Heart right ventricle (tissue), 16 donors: ENCODE results near the gene KCTD1. TPM values are rescaled to one million over a fixed set of nuclear protein-coding genes. Genes with fewer than 3 reads are reported as not detected.
"Not testable (repeated sequence)": the region's sequence is repeated elsewhere in the genome, so short reads cannot be mapped to it uniquely, and the experiment has no call there.

ENCODE experiments used
- ATAC-seq, 8 donors: fragments of 200-7000 bp; cut with Tn5 transposase; one replicate each; pipeline ENCODE4 v1.9.1; 2020; ENCODE audit warnings: mild to moderate bottlenecking in 8 of 8, moderate library complexity in 8 of 8, moderate number of reproducible peaks in 1 of 8
- DNase-seq, 2 donors: peaks; one replicate each; pipeline ENCODE4 v3.0.0-alpha.2; 2020
- H3K27ac ChIP-seq, 10 donors: fragments of 200-600 bp; sonication (generic) in 2 of 10; one replicate each; pipeline versions ENCODE4 v1.5.0 to v1.8.0; 2020 to 2022; ENCODE audit warnings: mild to moderate bottlenecking in 3 of 10
- H3K27me3 ChIP-seq, 7 donors: fragments of 200-600 bp; one replicate each; pipeline ENCODE4 v1.8.0; 2021 to 2022; ENCODE audit warnings: mild to moderate bottlenecking in 2 of 7
- H3K36me3 ChIP-seq, 9 donors: fragments of 200-600 bp; sonication (generic) in 1 of 9; one replicate each; pipeline versions ENCODE4 v1.5.0 to v1.8.0; 2020 to 2022; ENCODE audit warnings: mild to moderate bottlenecking in 2 of 9
- H3K4me1 ChIP-seq, 9 donors: fragments of 200-600 bp; sonication (generic) in 1 of 9; one replicate each; pipeline versions ENCODE4 v1.5.0 to v1.8.0; 2020 to 2022; ENCODE audit warnings: mild to moderate bottlenecking in 4 of 9
- H3K4me3 ChIP-seq, 10 donors: fragments of 200-600 bp; sonication (generic) in 2 of 10; one replicate each; pipeline versions ENCODE4 v1.5.0 to v1.8.0; 2020 to 2022; ENCODE audit warnings: mild to moderate bottlenecking in 7 of 10, moderate library complexity in 2 of 10
- H3K9me3 ChIP-seq, 11 donors: fragments of 200-600 bp in 10 of 11; sonication (generic) in 2 of 11; one replicate each; pipeline versions ENCODE4 v1.5.0 to v1.8.0; 2013 to 2022; ENCODE audit warnings: mild to moderate bottlenecking in 2 of 11, control low read depth in 1 of 11, moderate library complexity in 1 of 11
- CTCF ChIP-seq, 9 donors: fragments of 200-600 bp; sonication (generic) in 2 of 9; IDR thresholded peaks; one replicate each; pipeline versions ENCODE4 v1.5.0 to v1.8.0; 2021 to 2022; ENCODE audit warnings: antibody characterized with exemption in 9 of 9, mild to moderate bottlenecking in 5 of 9, moderate library complexity in 1 of 9
- WGBS, 2 donors: extraction: QIAGEN DNeasy Blood & Tissue Kit; methylation state at CpG; one replicate each; pipeline ENCODE4 v1.1.7; 2013; ENCODE audit warnings: inconsistent platforms in 1 of 2; 5-methylcytosine and 5-hydroxymethylcytosine counted together
- intact Hi-C, 10 donors: fragments of 100-400 bp; cut with DNase I; formaldehyde crosslinking; loops; one replicate each; pipeline versions ENCODE4 v1.11.1 to v1.14.2; 2022
- polyA plus RNA-seq, 2 donors: library from polyadenylated mRNA; stranded (reverse); fragments of 200-250 nt; gene quantifications; one replicate each; pipeline ENCODE4 v1.2.3, GENCODE V29; 2013
- total RNA-seq, 10 donors: library from RNA; stranded (reverse); fragmentation: NEBNext Ultra II Directional in 3 of 10; extraction: Animal tissue kit (Norgen Biotek cat#: 25700) in 3 of 10; gene quantifications; one replicate each; pipeline versions ENCODE4 v1.2.1 to v1.2.4, GENCODE V29; 2021 to 2023
- donor health status: Arrhythmogenic right ventricular cardiomyopathy.
- donor health status: ischemic (EF 13 %, LVEDD 7.1; RV severe dilation, severe dysfunction).
- donor health status: healthy with polysubstance abuse.
- donor health status: DM: no; HTN: yes; CAD: no.
- donor health status: DM: no; HTN: no; CAD: no.
- donor health status: ischemic (EF 25% LVEDD 6.9; RV normal size, moderate dysfunction).
- donor health status: ischemic (EF 25% LVEDD 5.7; RV mildly dilated, moderate dysfunction).
- donor health status: healthy.
- donor health status: DM: yes; HTN: yes; CAD: no.
- donor health status: Ischemic cardiomyopathy.
- donor health status: ischemic (EF 35%, LVEDD 5.7; RV mildly dilated, moderate dysfunction).
- donor health status: nonischemic (EF 11% LVEDD 7.7; RV severe dilation, severe dysfunction).
- donor health status: DM: yes; HTN: yes; CAD: no.
- donor health status: PGD.
- donor health status: ischemic (EF 29% LVEDD 5.4; RV normal size, mild dysfunction).
- donor health status: nonischemic (EF 23%, LVEDD 6.1; RV moderate dilation, normal function).

Gene KCTD1
- total and polyA plus RNA-seq, 12 donors, result 7.5 to 16.7 (median 10.7) TPM

- ATAC-seq, result peak in 3 of 8 donors; percentile 71 to 76 (median 75)
- Histone ChIP-seq H3K4me1 (peaks cover 0 to 10% (median 0%) of the 10 kb centered on the region in 9 donors), H3K27me3 (peaks cover 0 to 8% (median 0%) of the 10 kb centered on the region in 7 donors), H3K9me3 (no peaks in the 10 kb centered on the region), H3K27ac (no peak overlapping the region), H3K36me3 (no peaks in the 10 kb centered on the region), H3K4me3 (no peak overlapping the region)
- no peak for TF ChIP-seq CTCF (IDR thresholded peaks at IDR 0.05)
- no peak for DNase-seq
- intact Hi-C loops, result no loop called here
- 37 to 41% methylated on average over 8 of the region's 8 CpGs for WGBS, 2 donors
Measured at GRCh38 chr18:26440644-26441043, 107.7 kb downstream of the KCTD1 start.

- ATAC-seq (no peak), DNase-seq (no peak)
- H3K4me1 ChIP-seq, result peaks cover 0 to 10% (median 0%) of the 10 kb centered on the region in 9 donors
- TF ChIP-seq CTCF (IDR thresholded peaks at IDR 0.05), result no peak
- H3K9me3 ChIP-seq, result no peaks in the 10 kb centered on the region
- peaks cover 0 to 8% (median 0%) of the 10 kb centered on the region in 7 donors for H3K27me3 ChIP-seq
- no peak overlapping the region for H3K4me3 ChIP-seq
- H3K36me3 ChIP-seq, result no peaks in the 10 kb centered on the region
- whole genome bisulfite sequencing, 2 donors, result 84 to 88% methylated on average over 4 of the region's 4 CpGs
- intact Hi-C loops, result loop anchor here in 1 of 10 donors (10.0 kb wide), 1 partner anchor 105 kb away; the partner anchor contains the start of gene KCTD1
- H3K27ac ChIP-seq, result no peak overlapping the region
Measured at GRCh38 chr18:26439537-26439936, 108.8 kb downstream of the KCTD1 start.

DNA sequence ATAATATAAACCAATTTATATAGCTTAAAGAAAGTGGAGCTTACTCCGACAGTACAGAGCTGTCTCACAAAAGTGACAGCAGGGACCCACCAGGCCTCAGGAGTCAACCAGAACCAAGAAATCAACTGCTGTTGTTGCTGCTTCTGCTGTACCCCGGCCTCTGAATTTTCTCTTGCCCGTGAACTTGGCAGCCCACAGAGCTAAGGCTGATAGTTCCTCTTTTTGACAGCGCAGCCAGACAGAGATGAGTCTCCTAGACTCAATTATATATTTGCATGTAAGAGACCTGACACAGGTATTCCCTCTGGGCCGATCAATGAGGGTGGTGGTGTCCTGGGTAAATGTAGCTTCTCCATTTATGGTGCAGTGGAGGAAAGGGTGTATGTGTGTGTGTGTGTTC lies 109.4 kb downstream of the KCTD1 start:
- DNase-seq (no peak), ATAC-seq (no peak)
- WGBS, 2 donors, result 91 to 93% methylated on average over 5 of the region's 5 CpGs
- Histone ChIP-seq H3K36me3 (no peaks in the 10 kb centered on the region), H3K9me3 (no peaks in the 10 kb centered on the region), H3K4me1 (peaks cover 0 to 10% (median 0%) of the 10 kb centered on the region in 9 donors), H3K27me3 (peaks cover 0 to 8% (median 0%) of the 10 kb centered on the region in 7 donors), H3K27ac (no peak overlapping the region), H3K4me3 (no peak overlapping the region)
- no peak for TF ChIP-seq CTCF (IDR thresholded peaks at IDR 0.05)
- intact Hi-C loops, result loop anchor here in 1 of 10 donors (10.0 kb wide), 1 partner anchor 106 kb away; the partner anchor contains the start of gene KCTD1

GRCh38 chr18:26437634-26438033 lies 110.7 kb downstream of the KCTD1 start:
- not testable (repeated sequence) for H3K27ac ChIP-seq, H3K4me3 ChIP-seq, DNase-seq, H3K27me3 ChIP-seq, ATAC-seq, H3K36me3 ChIP-seq, H3K4me1 ChIP-seq, H3K9me3 ChIP-seq
- intact Hi-C loops, result loop anchor here in 1 of 10 donors (10.0 kb wide), 1 partner anchor 107 kb away; the partner anchor contains the start of gene KCTD1
- 82 to 97% methylated on average over 3 of the region's 3 CpGs for whole genome bisulfite sequencing, 2 donors
